Endodermal cell (in vitro differentiated cells): ENCODE data around the gene NIF3L1. TPM values are rescaled to one million over a fixed set of nuclear protein-coding genes. Genes with fewer than 3 reads are reported as not detected.

ENCODE experiments used
- DNase-seq: peaks from one replicate; pipeline ENCODE4 v3.0.0-alpha.2; 2017
- H3K27ac ChIP-seq: 2 replicates; pipeline ENCODE4 v1.5.1; 2013; ENCODE audit warnings: mild to moderate bottlenecking, low read depth, low read length, moderate library complexity
- H3K27me3 ChIP-seq: 2 replicates; pipeline ENCODE4 v1.6.1; 2013; ENCODE audit warnings: mild to moderate bottlenecking, low read length, moderate library complexity; ENCODE audit not compliant: insufficient read depth, control insufficient read depth, poor library complexity, severe bottlenecking
- H3K36me3 ChIP-seq: 2 replicates; pipeline ENCODE4 v1.7.0; 2013; ENCODE audit warnings: mild to moderate bottlenecking, low read length, moderate library complexity; ENCODE audit not compliant: control insufficient read depth, insufficient read depth
- H3K4me1 ChIP-seq: one replicate; pipeline ENCODE4 v1.7.0; 2013; ENCODE audit warnings: low read length; ENCODE audit not compliant: control insufficient read depth, insufficient read depth
- H3K4me3 ChIP-seq: 2 replicates; pipeline ENCODE4 v1.5.1; 2013; ENCODE audit warnings: mild to moderate bottlenecking, low read length, moderate library complexity
- H3K9ac ChIP-seq: 2 replicates; pipeline ENCODE4 v1.6.1; 2013; ENCODE audit warnings: mild to moderate bottlenecking, low read length, moderate library complexity; ENCODE audit not compliant: poor library complexity, severe bottlenecking; ENCODE audit errors: extremely low read depth
- H3K9me3 ChIP-seq: 2 replicates; pipeline ENCODE4 v1.6.1; 2013; ENCODE audit warnings: mild to moderate bottlenecking, low read length, moderate library complexity; ENCODE audit not compliant: control insufficient read depth
- H3K27ac Mint-ChIP-seq: 2 replicates; pipeline ENCODE4 v1.8.0; 2020; ENCODE audit warnings: mixed read lengths
- H3K27me3 Mint-ChIP-seq: 2 replicates; pipeline ENCODE4 v1.8.0; 2021; ENCODE audit warnings: mild to moderate bottlenecking, mixed read lengths; ENCODE audit not compliant: insufficient read depth
- H3K36me3 Mint-ChIP-seq: 2 replicates; pipeline ENCODE4 v1.8.0; 2020; ENCODE audit warnings: low read depth, mixed read lengths
- H3K4me1 Mint-ChIP-seq: 2 replicates; pipeline ENCODE4 v1.8.0; 2020; ENCODE audit warnings: mixed read lengths
- H3K4me3 Mint-ChIP-seq: 2 replicates; pipeline ENCODE4 v1.8.0; 2020; ENCODE audit warnings: mild to moderate bottlenecking, moderate library complexity, mixed read lengths
- H3K9me3 Mint-ChIP-seq: 2 replicates; pipeline ENCODE4 v1.8.0; 2020; ENCODE audit warnings: mild to moderate bottlenecking, mixed read lengths
- CTCF ChIP-seq: fragments of 200-600 bp; sonication (generic); conservative IDR thresholded peaks from 2 replicates; pipeline ENCODE4 v1.5.0; 2021; ENCODE audit warnings: antibody characterized with exemption, mild to moderate bottlenecking
- WGBS, 2 experiments: methylation state at CpG; one replicate each; pipeline versions ENCODE4 v1.1.5 to v1.1.7; 2013; ENCODE audit warnings: missing lambda C conversion rate in 2 of 2, mixed read lengths in 1 of 2; ENCODE audit not compliant: insufficient coverage in 1 of 2, insufficient read length in 1 of 2; 5-methylcytosine and 5-hydroxymethylcytosine counted together
- long read RNA-seq, 4 experiments: library from polyadenylated mRNA in 2 of 4; library from RNA in 1 of 4; library from capped mRNA in 1 of 4; stranded (forward) in 3 of 4; unstranded in 1 of 4; transcript quantifications; one replicate each; pipeline ENCODE4 v2.0.0, GENCODE V29; 2020 to 2021; ENCODE audit warnings: inconsistent platforms in 1 of 4
- polyA plus RNA-seq, 2 experiments: library from polyadenylated mRNA; stranded (reverse); fragments of 50-300 nt; gene quantifications; one replicate each; pipeline ENCODE4 v1.2.3, GENCODE V29; 2013
- total RNA-seq, 2 donors: library from RNA; stranded (reverse); fragmentation: NEBNext Ultra II Directional in 1 of 2; extraction: Animal tissue kit (Norgen Biotek cat#: 25700) in 1 of 2; gene quantifications; 2 replicates in 1 of 2; 3 replicates in 1 of 2; pipeline ENCODE4 v1.2.1, GENCODE V29; 2021

The NIF3L1 gene
- total RNA-seq, result 10 to 100 TPM; 48.0 to 59.4 TPM
- 56.0 TPM for polyA plus RNA-seq (2013, experiment 1 of 2)
- polyA plus RNA-seq (2013, experiment 2 of 2), result 48.4 TPM
- long read RNA-seq, experiment 1, partial matches to known transcripts, result 17 of 28 reads
- long read RNA-seq, experiment 1, other reads (novel, unspliced or antisense), result 3 of 28 reads
- long read RNA-seq, experiment 2, transcript NIF3L1-201 (7 exons, 1,626 nt), result major isoform, 6 of 42 reads
- long read RNA-seq, experiment 2, partial matches to known transcripts, result 13 of 42 reads
- long read RNA-seq, experiment 2, other reads (novel, unspliced or antisense), result 20 of 42 reads
- long read RNA-seq, experiment 3, transcript NIF3L1-202 (7 exons, 1,680 nt), result major isoform, 55 of 164 reads
- long read RNA-seq, experiment 3, transcript NIF3L1-201 (7 exons, 1,626 nt), result minor isoform, 30 of 164 reads
- long read RNA-seq, experiment 3, partial matches to known transcripts, result 20 of 164 reads
- long read RNA-seq, experiment 3, other reads (novel, unspliced or antisense), result 56 of 164 reads
- long read RNA-seq, experiment 4, transcript NIF3L1-202 (7 exons, 1,680 nt), result minor isoform, 26 of 165 reads
- long read RNA-seq, experiment 4, transcript NIF3L1-201 (7 exons, 1,626 nt), result major isoform, 29 of 165 reads
- long read RNA-seq, experiment 4, partial matches to known transcripts, result 10 of 165 reads
- long read RNA-seq, experiment 4, other reads (novel, unspliced or antisense), result 100 of 165 reads

GRCh38 chr2:200888704-200889625 is at the start of gene NIF3L1, which contains the start of gene PPIL3:
TSS of gene NIF3L1 (plus strand) at chr2:200889371. CDS start at chr2:200891944, 2,573 bp downstream.
TSS of gene PPIL3 (minus strand) at chr2:200889077. CDS start at chr2:200887615, 1,462 bp downstream.
- Mint-ChIP-seq H3K27ac (peak within 1 kb of the TSS; percentile 100), H3K36me3 (peaks cover 19% of the 10 kb centered on the region), H3K4me1 (peaks cover 10% of the 10 kb centered on the region), H3K9me3 (no peaks in the 10 kb centered on the region), H3K27me3 (no peaks in the 10 kb centered on the region), H3K4me3 (peak within 1 kb of the TSS; percentile 96)
- H3K9ac ChIP-seq, result peak within 1 kb of the TSS; percentile 97
- peaks cover 38% of the 10 kb centered on the region for H3K36me3 ChIP-seq
- no peaks in the 10 kb centered on the region for H3K27me3 ChIP-seq
- H3K9me3 ChIP-seq, result no peaks in the 10 kb centered on the region
- WGBS, 2 experiments, result 0% methylated on average over 18 to 50 of the region's 50 CpGs
- peak; percentile 99 for DNase-seq
- peak; percentile 18 for TF ChIP-seq CTCF
- H3K4me3 ChIP-seq, result peak within 1 kb of the TSS; percentile 96
- peak within 1 kb of the TSS; percentile 94 for H3K27ac ChIP-seq
- no peaks in the 10 kb centered on the region for H3K4me1 ChIP-seq

- Histone ChIP-seq H3K4me1 (no peaks in the 10 kb centered on the region), H3K4me3 (no peak overlapping the region), H3K36me3 (no peaks in the 10 kb centered on the region), H3K27me3 (no peaks in the 10 kb centered on the region), H3K9me3 (peaks cover 14% of the 10 kb centered on the region), H3K9ac (no peak overlapping the region), H3K27ac (no peak overlapping the region)
- DNase-seq, result peak; percentile 65
- no peak overlapping the region for H3K4me3 Mint-ChIP-seq
- TF ChIP-seq CTCF, result no peak
- 86 to 91% methylated on average over 3 of the region's 3 CpGs for WGBS, 2 experiments
- H3K9me3 Mint-ChIP-seq, result peaks cover 21% of the 10 kb centered on the region
- H3K27ac Mint-ChIP-seq, result no peak overlapping the region
- H3K4me1 Mint-ChIP-seq, result no peaks in the 10 kb centered on the region
- peaks cover 5% of the 10 kb centered on the region for H3K27me3 Mint-ChIP-seq
- no peaks in the 10 kb centered on the region for H3K36me3 Mint-ChIP-seq
These were observed 49.7 kb upstream of the NIF3L1 start for GRCh38 chr2:200839513-200839912.
